H1 (cell line): ENCODE results near the gene UBE2E2. TPM values are rescaled to one million over a fixed set of nuclear protein-coding genes. Genes with fewer than 3 reads are reported as not detected.

Source experiments
- CTCF ChIA-PET: fragments of 300-600 bp; sonication (Branson Sonifier 250); formaldehyde crosslinking; loops from one replicate; lab custom pipeline; 2021; ENCODE audit not compliant: partially characterized antibody; lab: Charles Lee
- POLR2A ChIA-PET: fragments of 300-600 bp; sonication (Branson Sonifier 250); formaldehyde crosslinking; loops from one replicate; lab custom pipeline; 2021; ENCODE audit warnings: inconsistent platforms; ENCODE audit not compliant: partially characterized antibody; lab: Charles Lee
- DNase-seq, 2 experiments: peaks; one replicate each; pipeline versions ENCODE4 v3.0.0 to v3.0.0-alpha.2; 2010 to 2022; ENCODE audit warnings: low spot score in 2 of 2, low read depth in 1 of 2, mixed read lengths in 1 of 2
- FAIRE-seq: peaks from 2 replicates; lab custom pipeline; 2011; peaks lifted over from hg19 to GRCh38; lab: Jason Lieb, UNC
- H2AFZ ChIP-seq: 2 replicates; pipeline ENCODE4 v1.8.1; 2012; ENCODE audit warnings: low read length, inconsistent platforms
- H2AK5ac ChIP-seq: 2 replicates; pipeline ENCODE4 v1.6.1; 2013; ENCODE audit warnings: low read depth, low read length
- H2BK120ac ChIP-seq: replicated peaks from 2 replicates; pipeline ENCODE3; 2013; ENCODE audit warnings: low read depth, low read length, inconsistent platforms
- H2BK12ac ChIP-seq: 2 replicates; pipeline ENCODE4 v1.6.1; 2013; ENCODE audit warnings: low read depth, low read length
- H2BK15ac ChIP-seq: 2 replicates; pipeline ENCODE4 v1.6.1; 2013; ENCODE audit warnings: low read length
- H2BK20ac ChIP-seq: 2 replicates; pipeline ENCODE4 v1.6.1; 2013; ENCODE audit warnings: low read length
- H2BK5ac ChIP-seq: 2 replicates; pipeline ENCODE4 v1.6.1; 2013; ENCODE audit warnings: low read depth, low read length
- H3K14ac ChIP-seq: 2 replicates; pipeline ENCODE4 v1.6.1; 2013; ENCODE audit warnings: inconsistent platforms; ENCODE audit not compliant: insufficient read length
- H3K18ac ChIP-seq: 2 replicates; pipeline ENCODE4 v1.6.1; 2013; ENCODE audit warnings: low read length; ENCODE audit errors: extremely low read depth
- H3K23ac ChIP-seq: 2 replicates; pipeline ENCODE4 v1.6.1; 2013; ENCODE audit warnings: inconsistent platforms; ENCODE audit not compliant: insufficient read length
- H3K23me2 ChIP-seq: 2 replicates; pipeline ENCODE4 v1.6.1; 2013; ENCODE audit warnings: low read depth, low read length
- H3K27ac ChIP-seq: 2 replicates; pipeline ENCODE4 v1.6.1; 2011; ENCODE audit warnings: low read depth, low read length, inconsistent platforms
- H3K27me3 ChIP-seq, 4 experiments: replicated peaks in 1 of 4; 1 replicate in 1 of 4; 2 replicates in 3 of 4; pipeline versions ENCODE4 v1.6.1 to v1.8.1; 2011 to 2013; ENCODE audit warnings: low read length in 3 of 4, mild to moderate bottlenecking in 3 of 4, inconsistent platforms in 2 of 4, mixed read lengths in 2 of 4, moderate library complexity in 1 of 4; ENCODE audit not compliant: control insufficient read depth in 3 of 4, insufficient read depth in 3 of 4; ENCODE audit errors: extremely low read depth in 1 of 4
- H3K36me3 ChIP-seq, 4 experiments: 2 replicates each; pipeline versions ENCODE4 v1.6.1 to v1.8.1; 2011 to 2013; ENCODE audit warnings: mild to moderate bottlenecking in 4 of 4, low read length in 3 of 4, moderate library complexity in 2 of 4, control low read depth in 1 of 4, inconsistent platforms in 1 of 4; ENCODE audit not compliant: insufficient read depth in 4 of 4, control insufficient read depth in 2 of 4
- H3K4ac ChIP-seq: replicated peaks from 2 replicates; pipeline ENCODE3; 2013; ENCODE audit warnings: low read length, low read depth, mixed read lengths, inconsistent platforms; ENCODE audit not compliant: insufficient read length
- H3K4me1 ChIP-seq, 4 experiments: replicated peaks in 1 of 4; 1 replicate in 1 of 4; 2 replicates in 3 of 4; pipeline versions ENCODE4 v1.6.1 to v1.8.1; 2011 to 2013; ENCODE audit warnings: low read length in 3 of 4, inconsistent platforms in 2 of 4, mixed read lengths in 1 of 4; ENCODE audit not compliant: insufficient read depth in 4 of 4, control insufficient read depth in 3 of 4
- H3K4me2 ChIP-seq, 2 experiments: 2 replicates each; pipeline versions ENCODE4 v1.6.1 to v1.8.1; 2011 to 2013; ENCODE audit warnings: low read depth in 2 of 2, low read length in 2 of 2, control low read depth in 1 of 2, inconsistent platforms in 1 of 2, mild to moderate bottlenecking in 1 of 2; ENCODE audit not compliant: insufficient read depth in 1 of 2
- H3K4me3 ChIP-seq, 4 experiments: fragments of 200-600, 300-600 bp in 1 of 4; sonication (generic), shearing (Covaris generic), sonication (Bioruptor Twin) in 1 of 4; 2 replicates each; pipeline versions ENCODE4 v1.5.1 to v1.8.1; 2011 to 2016; ENCODE audit warnings: low read length in 4 of 4, low read depth in 3 of 4, control low read depth in 2 of 4, inconsistent platforms in 2 of 4, mild to moderate bottlenecking in 2 of 4, mixed read lengths in 1 of 4, moderate library complexity in 1 of 4; ENCODE audit not compliant: insufficient read depth in 2 of 4; ENCODE audit errors: extremely low read depth in 1 of 4
- H3K56ac ChIP-seq: replicated peaks from 2 replicates; pipeline ENCODE3; 2013; ENCODE audit warnings: low read depth, mild to moderate bottlenecking, mixed read lengths, low read length, inconsistent platforms; ENCODE audit not compliant: insufficient read length
- H3K79me1 ChIP-seq: 2 replicates; pipeline ENCODE4 v1.6.1; 2013; ENCODE audit warnings: low read depth, low read length, control low read depth
- H3K79me2 ChIP-seq, 2 experiments: 2 replicates each; pipeline versions ENCODE4 v1.6.1 to v1.8.1; 2012 to 2013; ENCODE audit warnings: low read length in 2 of 2, mild to moderate bottlenecking in 2 of 2, inconsistent platforms in 1 of 2; ENCODE audit not compliant: insufficient read depth in 2 of 2, control insufficient read depth in 1 of 2
- H3K9ac ChIP-seq, 4 experiments: replicated peaks in 1 of 4; 1 replicate in 1 of 4; 2 replicates in 3 of 4; pipeline versions ENCODE4 v1.6.1 to v1.8.1; 2011 to 2013; ENCODE audit warnings: low read depth in 3 of 4, low read length in 3 of 4, control low read depth in 2 of 4, mild to moderate bottlenecking in 2 of 4, moderate library complexity in 2 of 4, inconsistent platforms in 1 of 4; ENCODE audit errors: extremely low read depth in 1 of 4
- H3K9me3 ChIP-seq, 2 experiments: 2 replicates each; pipeline versions ENCODE4 v1.6.1 to v1.8.1; 2012 to 2013; ENCODE audit warnings: mild to moderate bottlenecking in 2 of 2, moderate library complexity in 2 of 2, control low read depth in 1 of 2, inconsistent platforms in 1 of 2, low read depth in 1 of 2, low read length in 1 of 2, mixed read lengths in 1 of 2; ENCODE audit not compliant: insufficient read depth in 2 of 2
- H4K20me1 ChIP-seq, 2 experiments: replicated peaks in 1 of 2; 2 replicates each; pipeline versions ENCODE3 to v1.8.1; 2011 to 2013; ENCODE audit warnings: inconsistent platforms in 2 of 2, low read length in 2 of 2, mild to moderate bottlenecking in 1 of 2; ENCODE audit not compliant: insufficient read depth in 2 of 2, control insufficient read depth in 1 of 2
- H4K5ac ChIP-seq: 2 replicates; pipeline ENCODE4 v1.6.1; 2013; ENCODE audit warnings: low read length, low read depth, mixed read lengths, inconsistent platforms; ENCODE audit not compliant: insufficient read length
- H4K8ac ChIP-seq: 2 replicates; pipeline ENCODE4 v1.8.0; 2013; ENCODE audit warnings: mild to moderate bottlenecking, moderate library complexity, low read length, inconsistent platforms; ENCODE audit not compliant: insufficient read depth; ENCODE audit errors: extremely low read depth
- H4K91ac ChIP-seq: replicated peaks from 2 replicates; pipeline ENCODE3; 2013; ENCODE audit warnings: low read length, mixed read lengths, inconsistent platforms; ENCODE audit not compliant: insufficient read length
- ASH2L ChIP-seq: fragments of 200-600, 300-600 bp; sonication (generic); IDR thresholded peaks from one replicate; pipeline ENCODE4 v1.7.1; 2017; ENCODE audit warnings: low read length
- BCL11A ChIP-seq, 2 experiments: IDR thresholded peaks; one replicate each; pipeline ENCODE4 v1.6.1; 2011; ENCODE audit warnings: low read depth in 2 of 2, low read length in 2 of 2, mild to moderate bottlenecking in 2 of 2
- CBX5 ChIP-seq: fragments of 300-800, 300-1000 bp; sonication (generic); IDR thresholded peaks from 2 replicates; pipeline ENCODE4 v1.7.1; 2016; ENCODE audit warnings: antibody characterized with exemption, low read length, low read depth
- CHD2 ChIP-seq: IDR thresholded peaks from 2 replicates; pipeline ENCODE4 v1.6.1; 2012; ENCODE audit warnings: low read length, improper control_type of control experiment
- CREB1 ChIP-seq: IDR thresholded peaks from 2 replicates; pipeline ENCODE4 v1.6.1; 2012; ENCODE audit warnings: inconsistent platforms
- EP300 ChIP-seq, 2 experiments: IDR thresholded peaks; 1 replicate in 1 of 2; 2 replicates in 1 of 2; pipeline ENCODE4 v1.6.1; 2011 to 2012; ENCODE audit warnings: low read depth in 2 of 2, low read length in 2 of 2, mild to moderate bottlenecking in 2 of 2, borderline replicate concordance in 1 of 2, inconsistent platforms in 1 of 2, moderate library complexity in 1 of 2
- HDAC2 ChIP-seq, 2 experiments: fragments of 300-600 bp in 1 of 2; sonication (generic) in 1 of 2; IDR thresholded peaks; 2 replicates each; pipeline ENCODE4 v1.6.1; 2011 to 2012; ENCODE audit warnings: low read depth in 2 of 2, low read length in 2 of 2, mild to moderate bottlenecking in 2 of 2, moderate library complexity in 2 of 2, borderline replicate concordance in 1 of 2, inconsistent platforms in 1 of 2
- JUN ChIP-seq: IDR thresholded peaks from 2 replicates; pipeline ENCODE4 v1.6.1; 2011; ENCODE audit warnings: low read depth, mild to moderate bottlenecking, improper control_type of control experiment, low read length
- MAFK ChIP-seq: IDR thresholded peaks from 2 replicates; pipeline ENCODE4 v1.6.1; 2012; ENCODE audit warnings: low read depth, mild to moderate bottlenecking, improper control_type of control experiment, low read length
- PHF8 ChIP-seq: fragments of 200-600 bp; sonication (generic); conservative IDR thresholded peaks from 2 replicates; pipeline ENCODE4 v1.7.1; 2012; ENCODE audit warnings: low read depth, mild to moderate bottlenecking, inconsistent platforms, low read length, moderate library complexity
- RNF2 ChIP-seq: fragments of 200-900, 300-1000 bp; sonication (generic); IDR thresholded peaks from 2 replicates; pipeline ENCODE4 v1.7.1; 2016; ENCODE audit warnings: borderline replicate concordance, low read depth, mild to moderate bottlenecking, antibody characterized with exemption, low read length; ENCODE audit not compliant: poor library complexity, severe bottlenecking; ENCODE audit errors: missing control alignments
- SIX5 ChIP-seq: IDR thresholded peaks from 2 replicates; pipeline ENCODE4 v1.6.1; 2011; ENCODE audit warnings: mild to moderate bottlenecking, low read depth, low read length
- SP1 ChIP-seq: IDR thresholded peaks from 2 replicates; pipeline ENCODE4 v1.6.1; 2011; ENCODE audit warnings: low read depth, low read length
- TBP ChIP-seq: IDR thresholded peaks from 2 replicates; pipeline ENCODE4 v1.6.1; 2011; ENCODE audit warnings: low read depth, low read length, improper control_type of control experiment
- TCF12 ChIP-seq: IDR thresholded peaks from 2 replicates; pipeline ENCODE4 v1.6.1; 2011; ENCODE audit warnings: low read depth, mild to moderate bottlenecking, low read length
- WGBS, 2 experiments: shearing (Covaris generic) in 1 of 2; methylation state at CpG; one replicate each; pipeline versions ENCODE4 v1.1.6 to v1.1.7; 2013 to 2015; ENCODE audit warnings: low lambda C conversion rate in 2 of 2, mixed read lengths in 2 of 2, inconsistent platforms in 1 of 2, low coverage in 1 of 2, missing lambda C conversion rate in 1 of 2; ENCODE audit not compliant: insufficient replicate concordance in 2 of 2, insufficient coverage in 1 of 2, insufficient read length in 1 of 2; ENCODE audit errors: extremely low coverage in 1 of 2, missing lambda C conversion rate in 1 of 2; 5-methylcytosine and 5-hydroxymethylcytosine counted together
- polyA plus RNA-seq, 7 experiments: library from polyadenylated mRNA; depleted of rRNA in 3 of 7; stranded (reverse) in 5 of 7; unstranded in 2 of 7; fragments of >200 nt in 5 of 7; fragments of 200-250 nt in 2 of 7; gene quantifications; 1 replicate in 5 of 7; 2 replicates in 1 of 7; 4 replicates in 1 of 7; pipeline versions ENCODE4 v1.2.1 to v1.2.3, GENCODE V29; 2011 to 2013; ENCODE audit warnings: missing spikeins in 2 of 7, mixed read lengths in 2 of 7
- total RNA-seq: library from RNA; stranded (reverse); fragmentation: NEBNext Ultra II Directional; extraction: Animal tissue kit (Norgen Biotek cat#: 25700); gene quantifications from 2 replicates; pipeline ENCODE4 v1.2.1, GENCODE V29; 2021

UBE2E2 gene
- total and polyA plus RNA-seq, 2 of the 8 experiments (the other 6 are each of a cell fraction or from before 2014, with no cell fraction given), result 57.6 to 70.6 TPM

- no peak overlapping the region for H3K23ac ChIP-seq
- no peaks in the 10 kb centered on the region for H3K23me2 ChIP-seq
- no peak for FAIRE-seq
- TF ChIP-seq CBX5 (no peak), RNF2 (no peak), JUN (no peak), TBP (no peak), SP1 (no peak), ASH2L (no peak), CHD2 (no peak), PHF8 (no peak), CREB1 (no peak), EP300 (IDR thresholded peaks at IDR 0.05; ENCODE audit: borderline replicate concordance in 1 of 2, low read depth in 2 of 2, low read length in 2 of 2) (no peak), SIX5 (no peak), MAFK (no peak), TCF12 (no peak), HDAC2 (IDR thresholded peaks at IDR 0.05; ENCODE audit: borderline replicate concordance in 1 of 2, low read depth in 2 of 2, low read length in 2 of 2) (no peak), BCL11A (IDR thresholded peaks at IDR 0.05; ENCODE audit: low read depth in 2 of 2, low read length in 2 of 2) (no peak)
These were observed 140.4 kb downstream of the UBE2E2 start for GRCh38 chr3:23343509-23343908.

More at GRCh38 chr3:23343509-23343908, 140.4 kb downstream of the UBE2E2 start:
- Histone ChIP-seq H3K4ac (no peak overlapping the region), H3K9ac (no peak overlapping the region), H2BK15ac (no peak overlapping the region), H3K14ac (no peak overlapping the region), H3K18ac (no peak overlapping the region), H3K79me2 (peaks cover 0 to 3% of the 10 kb centered on the region in 2 experiments; a peak in 1 of 4 replicates), H4K20me1 (no peaks in the 10 kb centered on the region), H4K8ac (no peak overlapping the region), H4K5ac (no peak overlapping the region), H4K91ac (no peak overlapping the region), H2BK5ac (no peak overlapping the region), H2BK120ac (no peak overlapping the region), H3K27ac (no peak overlapping the region), H3K9me3 (0 out of 4 replicates have a peak, but pooled peaks cover 3 to 4% of the 10 kb centered on the region in 2 experiments), H3K4me1 (no peaks in the 10 kb centered on the region), H3K56ac (no peak overlapping the region), H2BK20ac (no peak overlapping the region), H2AFZ (no peak overlapping the region), H2AK5ac (no peak overlapping the region), H3K27me3 (no peaks in the 10 kb centered on the region), H3K79me1 (no peaks in the 10 kb centered on the region), H2BK12ac (no peak overlapping the region), H3K4me2 (no peak overlapping the region), H3K4me3 (no peak overlapping the region), H3K36me3 (no peaks in the 10 kb centered on the region)
- POLR2A ChIA-PET, result no interaction called here
- no peak for DNase-seq
- 89% methylated on average over 7 of the region's 7 CpGs; no CpG with 5 or more reads in 1 of the 2 experiments for WGBS, 2 experiments
- CTCF ChIA-PET, result no interaction called here
